Activated CD8-positive, alpha-beta T cell treated with anti-CD3 and anti-CD28 coated beads for 36 hours (primary cell): ENCODE results near the gene SEMA4G. TPM values are rescaled to one million over a fixed set of nuclear protein-coding genes. Genes with fewer than 3 reads are reported as not detected.
A peak's percentile ranks its signal among the peaks of the same experiment; 100 is the strongest.

Source experiments
- ATAC-seq: fragments of 200-7000 bp; cut with Tn5 transposase; one replicate; pipeline ENCODE4 v1.10.0; 2021; ENCODE audit warnings: mild to moderate bottlenecking, moderate library complexity
- CTCF ChIA-PET: fragments of 350-600 bp; sonication (Branson Sonifier 250); formaldehyde crosslinking; loops from one replicate; lab custom pipeline; 2021; ENCODE audit warnings: antibody characterized with exemption; lab: Charles Lee
- POLR2A ChIA-PET: fragments of 350-600 bp; sonication (Branson Sonifier 250); formaldehyde crosslinking; loops from one replicate; lab custom pipeline; 2021; ENCODE audit warnings: antibody characterized with exemption; lab: Charles Lee
- DNase-seq: peaks from one replicate; pipeline ENCODE4 v3.0.0-alpha.2; 2020
- H3K27ac Mint-ChIP-seq: one replicate; pipeline ENCODE4 v1.8.0; 2021; ENCODE audit warnings: mild to moderate bottlenecking, mixed read lengths
- H3K27me3 Mint-ChIP-seq: one replicate; pipeline ENCODE4 v1.8.0; 2021; ENCODE audit warnings: mixed read lengths
- H3K36me3 Mint-ChIP-seq: one replicate; pipeline ENCODE4 v1.8.0; 2021; ENCODE audit warnings: low read depth, mixed read lengths
- H3K4me1 Mint-ChIP-seq: one replicate; pipeline ENCODE4 v1.8.0; 2021; ENCODE audit warnings: low read depth, mixed read lengths
- H3K4me3 Mint-ChIP-seq: one replicate; pipeline ENCODE4 v1.8.0; 2021; ENCODE audit warnings: mild to moderate bottlenecking, moderate library complexity, mixed read lengths
- H3K9me3 Mint-ChIP-seq: one replicate; pipeline ENCODE4 v1.8.0; 2021; ENCODE audit warnings: mixed read lengths
- CTCF ChIP-seq: fragments of 200-600 bp; IDR thresholded peaks from one replicate; pipeline ENCODE4 v1.8.0; 2022; ENCODE audit warnings: antibody characterized with exemption, mild to moderate bottlenecking
- intact Hi-C: fragments of 100-400 bp; cut with micrococcal nuclease; formaldehyde crosslinking; loops from one replicate; pipeline ENCODE4 v1.10.0; 2022
- total RNA-seq, 2 experiments: library from RNA; stranded (reverse); gene quantifications; one replicate each; pipeline ENCODE4 v1.2.3, GENCODE V29; 2021

Gene SEMA4G
- total RNA-seq, 2 experiments from 2014 or later = 1.2 to 1.6 TPM

DNA sequence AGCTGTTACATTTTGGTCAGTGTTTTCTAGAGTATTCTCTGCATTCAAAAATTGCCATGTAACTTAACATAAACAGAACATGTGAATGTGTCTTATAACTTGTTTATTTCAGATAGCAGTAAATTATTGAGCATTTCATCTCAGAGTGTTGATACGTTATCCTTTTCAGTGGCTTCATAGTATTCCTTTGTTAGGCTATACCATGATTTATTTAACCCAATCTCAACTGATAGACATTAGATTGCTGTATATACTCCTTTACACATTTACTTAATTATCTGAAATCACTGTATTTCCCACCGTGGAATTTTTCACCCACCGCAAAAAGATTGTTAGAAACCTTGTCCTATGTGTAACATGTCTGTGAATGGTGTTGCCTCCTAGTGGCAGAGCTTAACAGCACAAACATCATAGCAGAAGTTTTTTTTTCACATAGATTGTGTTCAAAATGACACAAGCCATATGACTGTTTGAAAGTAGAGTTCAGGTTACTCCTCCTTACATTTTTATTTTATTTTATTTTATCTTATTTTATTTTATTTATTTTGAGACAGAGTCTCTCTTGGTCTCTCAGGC, 35.1 kb upstream of the SEMA4G start:
- no peaks in the 10 kb centered on the region for H3K27me3 Mint-ChIP-seq
- peak; percentile 61 for TF ChIP-seq CTCF
- H3K4me3 Mint-ChIP-seq = no peak overlapping the region
- intact Hi-C loops = no loop called here
- DNase-seq (no peak), ATAC-seq (no peak)
- POLR2A ChIA-PET = no interaction called here
- H3K9me3 Mint-ChIP-seq = no peaks in the 10 kb centered on the region
- H3K36me3 Mint-ChIP-seq = peaks cover 38% of the 10 kb centered on the region
- H3K27ac Mint-ChIP-seq = no peak overlapping the region
- CTCF ChIA-PET = interaction anchor here (0.7 to 0.9 kb wide), 2 partner anchors 13 to 30 kb away, joined by 3 to 6 read pairs; no protein-coding TSS in a partner anchor
- no peaks in the 10 kb centered on the region for H3K4me1 Mint-ChIP-seq

- ChIA-PET CTCF (no interaction called here), POLR2A (no interaction called here)
- Mint-ChIP-seq H3K9me3 (no peaks in the 10 kb centered on the region), H3K36me3 (peaks cover 36% of the 10 kb centered on the region), H3K27ac (no peak overlapping the region), H3K4me1 (peaks cover 17% of the 10 kb centered on the region), H3K27me3 (no peaks in the 10 kb centered on the region), H3K4me3 (no peak overlapping the region)
- TF ChIP-seq CTCF = no peak
- ATAC-seq (no peak), DNase-seq (no peak)
- intact Hi-C loops = no loop called here
Observed at GRCh38 chr10:100939763-100940344, 29.4 kb upstream of the SEMA4G start.

DNA sequence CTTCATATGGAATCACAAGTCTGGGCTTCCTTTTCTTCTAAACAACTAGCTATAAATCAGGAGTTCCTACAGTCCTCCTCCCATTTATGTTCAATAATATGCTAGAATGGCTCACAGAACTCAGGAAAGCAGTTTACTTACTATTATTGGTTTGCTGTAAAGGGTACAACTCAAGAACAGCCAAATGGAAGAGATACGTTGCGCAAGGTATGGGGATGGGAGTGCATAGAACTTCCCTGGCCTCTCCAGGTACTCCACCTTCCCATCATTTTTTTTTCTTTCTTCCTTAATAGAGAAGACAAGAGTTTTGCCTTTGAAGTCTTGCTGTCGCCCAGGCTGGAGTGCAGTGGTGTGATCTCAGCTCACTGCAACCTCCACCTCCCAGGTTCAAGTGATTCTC, 27.1 kb upstream of the SEMA4G start:
- intact Hi-C loops = no loop called here
- CTCF ChIA-PET = interaction anchor here (2.0 to 2.8 kb wide), 3 partner anchors 27 to 72 kb away, joined by 5 to 12 read pairs (median 8); partner anchors contain the start of gene SEMA4G

DNA sequence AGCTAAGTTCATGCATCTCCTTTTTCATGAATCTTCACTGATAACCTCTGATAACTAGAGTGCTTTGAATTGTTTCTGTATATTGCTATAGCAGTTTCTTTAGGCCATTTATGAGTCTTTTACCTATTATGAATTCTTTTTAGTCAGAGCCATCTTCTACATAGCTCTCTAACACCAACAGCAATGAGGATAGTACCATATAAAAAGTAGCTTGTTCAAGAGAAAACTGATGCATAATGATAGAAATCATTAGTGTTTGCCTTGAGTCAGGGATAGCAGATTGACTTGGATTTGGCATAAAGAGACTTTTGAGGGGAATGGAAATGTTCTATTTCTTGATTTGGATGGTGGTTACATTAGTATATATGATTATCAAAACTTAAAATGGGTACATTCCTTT, 25.8 kb upstream of the SEMA4G start:
- no peak for TF ChIP-seq CTCF
- H3K9me3 Mint-ChIP-seq = no peaks in the 10 kb centered on the region
- peak overlapping the region; percentile 68 for H3K27ac Mint-ChIP-seq
- no peak for DNase-seq
- peak overlapping the region; percentile 38 for H3K4me3 Mint-ChIP-seq
- CTCF ChIA-PET = interaction anchor here (1.3 to 2.8 kb wide), 4 partner anchors 24 to 71 kb away, joined by 4 to 12 read pairs (median 6); partner anchors contain the start of gene SEMA4G
- H3K4me1 Mint-ChIP-seq = peaks cover 17% of the 10 kb centered on the region
- POLR2A ChIA-PET = interaction anchor here (0.6 kb wide), 1 partner anchor 128 kb away, joined by 3 read pairs; no protein-coding TSS in a partner anchor
- peaks cover 44% of the 10 kb centered on the region for H3K36me3 Mint-ChIP-seq
- ATAC-seq = peak; percentile 27
- intact Hi-C loops = no loop called here
- no peaks in the 10 kb centered on the region for H3K27me3 Mint-ChIP-seq

More for the DNA sequence above, 27.1 kb upstream of the SEMA4G start:
- Mint-ChIP-seq H3K9me3 (no peaks in the 10 kb centered on the region), H3K4me3 (no peak overlapping the region), H3K27me3 (no peaks in the 10 kb centered on the region), H3K27ac (no peak overlapping the region), H3K36me3 (peaks cover 49% of the 10 kb centered on the region), H3K4me1 (peaks cover 17% of the 10 kb centered on the region)
- DNase-seq (no peak), ATAC-seq (no peak)
- POLR2A ChIA-PET = no interaction called here
- TF ChIP-seq CTCF = no peak

DNA sequence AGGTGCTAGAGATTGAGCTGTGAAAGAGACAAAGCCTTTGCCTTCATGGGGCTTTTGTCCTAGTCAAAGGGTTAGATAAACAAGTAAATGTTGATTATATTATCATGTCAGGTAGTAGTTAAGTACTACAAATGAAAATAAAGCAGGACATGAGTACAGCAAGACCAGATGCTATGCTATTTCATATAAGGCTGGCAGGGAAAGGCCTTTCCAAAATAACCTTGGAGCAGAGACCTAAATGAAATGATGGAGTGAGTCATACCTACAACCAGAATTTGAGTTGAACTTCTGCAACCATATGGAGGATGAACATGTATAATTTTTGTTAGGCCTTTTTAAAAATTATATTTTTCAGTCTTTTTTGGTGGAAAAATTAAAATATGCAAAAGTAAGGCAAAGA, 23.6 kb upstream of the SEMA4G start:
- H3K4me3 Mint-ChIP-seq = no peak overlapping the region
- ATAC-seq (no peak), DNase-seq (no peak)
- peaks cover 17% of the 10 kb centered on the region for H3K4me1 Mint-ChIP-seq
- intact Hi-C loops = no loop called here
- TF ChIP-seq CTCF = no peak
- ChIA-PET CTCF (no interaction called here), POLR2A (interaction anchor here (1.0 kb wide), 1 partner anchor 41 kb away, joined by 3 read pairs; the partner anchor contains the start of genes MRPL43 and TWNK)
- no peaks in the 10 kb centered on the region for H3K9me3 Mint-ChIP-seq
- H3K36me3 Mint-ChIP-seq = peaks cover 44% of the 10 kb centered on the region
- no peak overlapping the region for H3K27ac Mint-ChIP-seq
- H3K27me3 Mint-ChIP-seq = no peaks in the 10 kb centered on the region
